ENCODE data around the gene TXNL4A. TPM values are rescaled to one million over a fixed set of nuclear protein-coding genes. Genes with fewer than 3 reads are reported as not detected.
"Not testable (repeated sequence)": the region's sequence is repeated elsewhere in the genome, so short reads cannot be mapped to it uniquely, and the experiment has no call there.

Gene TXNL4A
- total RNA-seq, 1 experiment from 2014 or later, result 86.6 TPM

- DNase-seq (ENCODE audit: low spot score), result no peak
These were observed 23.8 kb downstream of the TXNL4A start, which contains the start of gene HSBP1L1 for GRCh38 chr18:79964330-79965118. Gene HSBP1L1 (plus strand): TSS chr18:79964643. CDS start chr18:79964736, 93 bp downstream.

GRCh38 chr18:79963658-79964329 is 24.6 kb downstream of the TXNL4A start:
- no peak for DNase-seq (ENCODE audit: low spot score)

- DNase-seq (ENCODE audit: low spot score), result no peak
These were observed 25.3 kb downstream of the TXNL4A start for GRCh38 chr18:79962835-79963657.

GRCh38 chr18:79962311-79962710 is 26.1 kb downstream of the TXNL4A start:
- no peak for DNase-seq (ENCODE audit: low spot score)

GRCh38 chr18:79961527-79962291 is 26.7 kb downstream of the TXNL4A start:
- no peak for DNase-seq (ENCODE audit: low spot score)

GRCh38 chr18:79960921-79961526 is 27.3 kb downstream of the TXNL4A start:
- DNase-seq (ENCODE audit: low spot score), result no peak

- not testable (repeated sequence) for DNase-seq (ENCODE audit: low spot score)
These were observed 28.1 kb downstream of the TXNL4A start for GRCh38 chr18:79960161-79960801.

- no peak for DNase-seq (ENCODE audit: low spot score)
These were observed 29.4 kb downstream of the TXNL4A start for GRCh38 chr18:79958981-79959380.

- no peak for DNase-seq (ENCODE audit: low spot score)
These were observed 32.1 kb downstream of the TXNL4A start for GRCh38 chr18:79956276-79956675.

GRCh38 chr18:79955302-79956075 is 32.9 kb downstream of the TXNL4A start:
- no peak for DNase-seq (ENCODE audit: low spot score)

- DNase-seq (ENCODE audit: low spot score), result no peak
These were observed 33.6 kb downstream of the TXNL4A start for GRCh38 chr18:79954791-79955190.

- DNase-seq (ENCODE audit: low spot score), result no peak
These were observed 34.3 kb downstream of the TXNL4A start for GRCh38 chr18:79953971-79954651.

GRCh38 chr18:79952996-79953559 is 35.3 kb downstream of the TXNL4A start:
- DNase-seq (ENCODE audit: low spot score), result no peak

GRCh38 chr18:79952456-79952995 is 35.8 kb downstream of the TXNL4A start:
- DNase-seq (ENCODE audit: low spot score), result no peak

GRCh38 chr18:79951545-79952455 is 36.6 kb downstream of the TXNL4A start, which contains the start of gene SLC66A2:
Gene SLC66A2 (minus strand): TSS chr18:79951653. CDS start chr18:79950926, 727 bp downstream.
- peak; percentile 41 for DNase-seq (ENCODE audit: low spot score)

GRCh38 chr18:79950515-79951341 is 37.6 kb downstream of the TXNL4A start:
- no peak for DNase-seq (ENCODE audit: low spot score)
